Measurements from ENCODE around the gene PNPLA7. TPM values are rescaled to one million over a fixed set of nuclear protein-coding genes. Genes with fewer than 3 reads are reported as not detected.

Gene PNPLA7
- total and polyA plus RNA-seq, 2 of the 8 experiments (the other 6 are each of a cell fraction or from before 2014, with no cell fraction given) = 0.35 to 0.47 TPM

GRCh38 chr9:137456864-137457405, 93.3 kb downstream of the PNPLA7 start:
- peaks cover 0 to 9% (median 3%) of the 10 kb centered on the region in 4 experiments; a peak in 4 of 7 replicates for H3K27me3 ChIP-seq (replicated peaks in 1 of 4; ENCODE audit: control insufficient read depth in 3 of 4, extremely low read depth in 1 of 4, insufficient read depth in 3 of 4, low read length in 3 of 4)
- peaks cover 3% of the 10 kb centered on the region; the same call in 1 of the 2 replicates for H3K79me1 ChIP-seq (ENCODE audit: low read depth, low read length)
- H3K4me2 ChIP-seq (ENCODE audit: insufficient read depth in 1 of 2, low read depth in 2 of 2, low read length in 2 of 2) = no peak overlapping the region
- no peak overlapping the region for H4K5ac ChIP-seq (ENCODE audit: insufficient read length, low read depth, low read length)
- no peaks in the 10 kb centered on the region; a peak in 1 of 4 replicates for H3K9me3 ChIP-seq (ENCODE audit: insufficient read depth in 2 of 2, low read depth in 1 of 2, low read length in 1 of 2)
- H3K23ac ChIP-seq (ENCODE audit: insufficient read length) = no peak overlapping the region
- 89% methylated on average over 9 of the region's 10 CpGs; no CpG with 5 or more reads in 1 of the 2 experiments for WGBS, 2 experiments (ENCODE audit: extremely low coverage in 1 of 2, insufficient coverage in 1 of 2, insufficient read length in 1 of 2, insufficient replicate concordance in 2 of 2, low coverage in 1 of 2, low lambda C conversion rate in 2 of 2, missing lambda C conversion rate in 1 of 2)
- no peaks in the 10 kb centered on the region; a peak in 1 of 4 replicates for H3K79me2 ChIP-seq (ENCODE audit: control insufficient read depth in 1 of 2, insufficient read depth in 2 of 2, low read length in 2 of 2)
- H2AFZ ChIP-seq (ENCODE audit: low read length) = no peak overlapping the region
- no peak overlapping the region for H2BK5ac ChIP-seq (ENCODE audit: low read depth, low read length)
- no peak overlapping the region for H3K9ac ChIP-seq (replicated peaks in 1 of 4; ENCODE audit: extremely low read depth in 1 of 4, low read depth in 3 of 4, low read length in 3 of 4)
- no peak overlapping the region for H2AK5ac ChIP-seq (ENCODE audit: low read depth, low read length)
- H2BK20ac ChIP-seq (ENCODE audit: low read length) = no peak overlapping the region
- H3K27ac ChIP-seq (ENCODE audit: low read depth, low read length) = no peak overlapping the region
- DNase-seq (ENCODE audit: low read depth in 1 of 2, low spot score in 2 of 2) = no peak
- H3K56ac ChIP-seq (replicated peaks; ENCODE audit: insufficient read length, low read depth, low read length) = no peak overlapping the region
- H4K91ac ChIP-seq (replicated peaks; ENCODE audit: insufficient read length, low read length) = no peak overlapping the region
- no peak overlapping the region for H3K18ac ChIP-seq (ENCODE audit: extremely low read depth, low read length)
- no peak overlapping the region for H2BK12ac ChIP-seq (ENCODE audit: low read depth, low read length)
- peaks cover 0 to 13% of the 10 kb centered on the region in 2 experiments for H4K20me1 ChIP-seq (replicated peaks in 1 of 2; ENCODE audit: control insufficient read depth in 1 of 2, insufficient read depth in 2 of 2, low read length in 2 of 2)
- H2BK120ac ChIP-seq (replicated peaks; ENCODE audit: low read depth, low read length) = no peak overlapping the region
- ChIA-PET POLR2A (ENCODE audit: partially characterized antibody) (no interaction called here), CTCF (ENCODE audit: partially characterized antibody) (interaction anchor here (0.7 to 1.3 kb wide), 7 partner anchors 12 to 155 kb away, joined by 3 to 5 read pairs (median 3); partner anchors contain the start of gene NRARP)
- H4K8ac ChIP-seq (ENCODE audit: extremely low read depth, insufficient read depth, low read length) = no peak overlapping the region
- no peak overlapping the region for H2BK15ac ChIP-seq (ENCODE audit: low read length)
- peaks cover 15% of the 10 kb centered on the region; the same call in 1 of the 2 replicates for H3K23me2 ChIP-seq (ENCODE audit: low read depth, low read length)
- H3K4me1 ChIP-seq (replicated peaks in 1 of 4; ENCODE audit: control insufficient read depth in 3 of 4, insufficient read depth in 4 of 4, low read length in 3 of 4) = peaks cover 0 to 27% (median 21%) of the 10 kb centered on the region in 4 experiments; a peak in 6 of 7 replicates
- H3K14ac ChIP-seq (ENCODE audit: insufficient read length) = no peak overlapping the region
- no peak overlapping the region for H3K4ac ChIP-seq (replicated peaks; ENCODE audit: insufficient read length, low read depth, low read length)
- no peak overlapping the region for H3K4me3 ChIP-seq (ENCODE audit: extremely low read depth in 1 of 4, insufficient read depth in 2 of 4, low read depth in 3 of 4, low read length in 4 of 4)
- peaks cover 0 to 14% (median 7%) of the 10 kb centered on the region in 4 experiments; a peak in 7 of 8 replicates for H3K36me3 ChIP-seq (ENCODE audit: control insufficient read depth in 2 of 4, insufficient read depth in 4 of 4, low read length in 3 of 4)
- no peak for FAIRE-seq
- TF ChIP-seq CBX5 (IDR thresholded peaks at IDR 0.05; ENCODE audit: low read depth, low read length) (no peak), ATF2 (IDR thresholded peaks at IDR 0.05; ENCODE audit: low read length) (no peak), TAF1 (IDR thresholded peaks at IDR 0.05; ENCODE audit: low read depth, low read length) (no peak), TCF12 (IDR thresholded peaks at IDR 0.05; ENCODE audit: low read depth, low read length) (no peak)

Measured in H1 (cell line).